Effector memory CD8-positive, alpha-beta T cell (primary cell): Measurements from ENCODE around the gene LIAS.

Experiments used
- ATAC-seq: fragments of 150-1000 bp; cut with Tn5 transposase; replicated peaks from 2 replicates; pipeline ENCODE4 v1.10.0; 2021; ENCODE audit warnings: mild to moderate bottlenecking, moderate library complexity
- DNase-seq, 3 experiments: peaks; one replicate each; pipeline ENCODE4 v3.0.0; 2021
- H3K27ac Mint-ChIP-seq, 2 donors: one replicate each; pipeline ENCODE4 v1.8.0; 2022; ENCODE audit warnings: mild to moderate bottlenecking in 2 of 2, mixed read lengths in 2 of 2, moderate library complexity in 2 of 2
- H3K27me3 Mint-ChIP-seq, 2 donors: one replicate each; pipeline ENCODE4 v1.8.0; 2022; ENCODE audit warnings: mixed read lengths in 2 of 2
- H3K36me3 Mint-ChIP-seq: one replicate; pipeline ENCODE4 v1.8.0; 2022; ENCODE audit warnings: mild to moderate bottlenecking, moderate library complexity, mixed read lengths; ENCODE audit not compliant: insufficient read depth
- H3K4me1 Mint-ChIP-seq, 2 donors: one replicate each; pipeline ENCODE4 v1.8.0; 2022; ENCODE audit warnings: low read depth in 2 of 2, mixed read lengths in 2 of 2
- H3K4me3 Mint-ChIP-seq, 2 donors: one replicate each; pipeline ENCODE4 v1.8.0; 2022; ENCODE audit warnings: mild to moderate bottlenecking in 2 of 2, mixed read lengths in 2 of 2, moderate library complexity in 2 of 2
- H3K9me3 Mint-ChIP-seq, 2 donors: one replicate each; pipeline ENCODE4 v1.8.0; 2022; ENCODE audit warnings: mixed read lengths in 2 of 2

Gene LIAS

DNA sequence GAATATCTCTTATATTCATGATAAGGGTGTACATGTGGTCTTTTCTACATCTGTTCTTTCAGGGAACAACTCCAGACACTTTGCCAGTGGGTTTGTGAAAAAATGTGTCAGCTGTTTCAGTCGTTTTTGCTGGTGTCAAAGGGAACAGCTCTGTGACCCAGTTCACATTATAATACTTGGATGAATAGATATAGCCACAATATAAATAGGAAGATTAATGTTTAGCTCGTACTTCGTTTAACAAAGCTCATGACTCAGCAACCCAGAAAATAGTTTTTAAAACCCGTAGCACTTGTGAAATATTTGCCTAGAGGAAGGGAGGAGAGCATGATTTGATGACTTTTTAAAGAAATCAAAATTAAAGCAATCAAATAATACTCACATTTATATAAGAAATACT is 7.9 kb downstream of the LIAS start:
- Mint-ChIP-seq H3K27me3 (no peaks in the 10 kb centered on the region), H3K9me3 (no peaks in the 10 kb centered on the region)
- no peak for DNase-seq

DNA sequence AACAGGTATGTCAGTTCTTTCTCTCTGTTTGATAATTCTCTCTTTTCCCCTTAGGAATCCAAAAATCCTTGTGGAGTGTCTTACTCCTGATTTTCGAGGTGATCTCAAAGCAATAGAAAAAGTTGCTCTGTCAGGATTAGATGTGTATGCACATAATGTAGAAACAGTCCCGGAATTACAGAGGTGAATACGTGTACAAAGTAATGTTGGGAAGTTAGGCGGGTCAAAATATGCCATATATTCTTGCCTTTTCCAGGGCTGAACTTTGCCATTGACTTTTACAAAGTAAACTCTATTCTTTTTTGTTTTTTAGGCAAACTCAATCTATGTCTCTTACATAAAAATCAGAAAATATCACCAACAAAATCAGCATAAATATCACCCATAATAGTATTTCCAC is 8.6 kb downstream of the LIAS start:
- H3K36me3 Mint-ChIP-seq: peaks cover 26% of the 10 kb centered on the region
- DNase-seq (no peak), ATAC-seq (no peak)
- H3K27me3 Mint-ChIP-seq: no peaks in the 10 kb centered on the region
- H3K4me1 Mint-ChIP-seq: no peaks in the 10 kb centered on the region
- no peaks in the 10 kb centered on the region for H3K9me3 Mint-ChIP-seq
- H3K4me3 Mint-ChIP-seq: no peak overlapping the region
- H3K27ac Mint-ChIP-seq: no peak overlapping the region

More for the DNA sequence above, 7.9 kb downstream of the LIAS start:
- Mint-ChIP-seq H3K36me3 (peaks cover 22% of the 10 kb centered on the region), H3K4me1 (no peaks in the 10 kb centered on the region), H3K4me3 (no peak overlapping the region), H3K27ac (no peak overlapping the region)
- no peak for ATAC-seq

DNA sequence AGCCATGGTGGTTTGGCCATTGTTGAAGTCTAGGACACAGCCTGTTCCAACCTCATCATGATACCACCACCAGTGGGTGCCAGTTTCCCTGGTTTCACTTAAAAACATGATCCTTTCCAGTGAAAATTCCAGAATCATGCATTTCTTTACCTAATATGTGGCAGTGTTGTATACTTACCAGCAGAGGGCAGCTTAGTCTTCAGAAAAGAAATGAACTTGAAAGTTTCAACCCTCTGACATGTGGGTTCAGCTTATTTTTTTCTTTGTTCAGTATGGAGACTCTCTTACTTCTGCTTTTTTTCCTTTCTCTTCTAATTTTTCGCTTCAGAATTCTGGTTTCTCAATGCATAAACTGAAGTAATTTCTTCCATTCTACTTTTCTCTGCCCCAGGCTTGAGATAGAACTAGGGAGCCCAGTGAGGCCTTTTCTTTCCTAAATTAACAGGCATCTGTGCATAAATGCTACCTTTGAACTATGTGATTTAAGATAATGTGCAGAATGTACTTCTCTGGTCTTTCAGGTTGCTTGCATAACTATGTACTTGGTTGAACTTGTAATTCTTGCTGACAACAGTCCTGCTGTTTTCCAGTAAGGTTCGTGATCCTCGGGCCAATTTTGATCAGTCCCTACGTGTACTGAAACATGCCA is 10.7 kb downstream of the LIAS start:
- DNase-seq: no peak
- H3K4me1 Mint-ChIP-seq: no peaks in the 10 kb centered on the region
- peak; percentile 86 for ATAC-seq
- H3K27ac Mint-ChIP-seq: peak overlapping the region in 1 of 2 donors; percentile 15
- peaks cover 31% of the 10 kb centered on the region for H3K36me3 Mint-ChIP-seq
- H3K27me3 Mint-ChIP-seq: no peaks in the 10 kb centered on the region
- H3K4me3 Mint-ChIP-seq: no peak overlapping the region
- no peaks in the 10 kb centered on the region for H3K9me3 Mint-ChIP-seq

DNA sequence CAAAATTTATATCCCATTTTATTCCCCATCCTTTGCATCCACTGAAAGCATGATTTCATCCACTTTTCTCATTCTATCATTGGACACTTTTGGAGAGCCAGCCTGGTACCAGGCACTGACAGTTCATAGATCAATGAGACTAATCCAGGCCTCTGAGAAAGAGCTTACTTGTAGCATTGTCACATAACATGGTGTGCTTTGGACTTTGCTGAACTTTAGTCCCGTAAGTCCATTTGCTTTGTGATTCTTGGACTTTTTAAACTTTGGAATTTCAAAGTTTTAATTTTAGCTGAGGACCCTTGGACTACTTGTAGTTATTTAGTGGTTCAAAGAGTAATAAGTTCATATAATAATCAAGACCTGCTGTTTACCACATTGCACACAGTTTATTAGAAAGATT is 11.5 kb downstream of the LIAS start:
- DNase-seq (no peak), ATAC-seq (no peak)
- Mint-ChIP-seq H3K27me3 (no peaks in the 10 kb centered on the region), H3K4me1 (no peaks in the 10 kb centered on the region), H3K4me3 (no peak overlapping the region), H3K36me3 (peaks cover 29% of the 10 kb centered on the region), H3K9me3 (no peaks in the 10 kb centered on the region), H3K27ac (no peak overlapping the region)

DNA sequence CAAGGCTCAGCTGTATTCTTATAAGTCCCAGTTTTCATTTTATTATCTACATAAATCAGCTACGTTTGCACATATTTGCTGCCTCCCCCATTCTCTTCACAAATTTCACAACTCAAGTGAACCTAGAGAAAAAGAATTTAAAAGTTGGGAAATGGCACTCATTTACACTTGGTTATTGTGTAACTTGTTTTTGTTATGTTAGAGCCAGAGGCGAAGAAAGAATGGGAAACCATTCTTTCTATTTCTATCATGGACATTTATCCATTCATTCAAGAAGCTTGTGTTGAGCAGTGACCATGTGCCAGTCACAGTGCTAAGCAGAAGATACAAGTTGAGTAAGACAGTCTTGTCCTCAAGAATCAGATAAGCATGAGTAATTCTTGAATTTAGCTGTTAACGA is 13.5 kb downstream of the LIAS start:
- H3K27ac Mint-ChIP-seq: no peak overlapping the region
- ATAC-seq (no peak), DNase-seq (no peak)
- peaks cover 32% of the 10 kb centered on the region for H3K36me3 Mint-ChIP-seq
- no peaks in the 10 kb centered on the region for H3K27me3 Mint-ChIP-seq
- H3K4me1 Mint-ChIP-seq: no peaks in the 10 kb centered on the region
- H3K4me3 Mint-ChIP-seq: no peak overlapping the region
- H3K9me3 Mint-ChIP-seq: no peaks in the 10 kb centered on the region

DNA sequence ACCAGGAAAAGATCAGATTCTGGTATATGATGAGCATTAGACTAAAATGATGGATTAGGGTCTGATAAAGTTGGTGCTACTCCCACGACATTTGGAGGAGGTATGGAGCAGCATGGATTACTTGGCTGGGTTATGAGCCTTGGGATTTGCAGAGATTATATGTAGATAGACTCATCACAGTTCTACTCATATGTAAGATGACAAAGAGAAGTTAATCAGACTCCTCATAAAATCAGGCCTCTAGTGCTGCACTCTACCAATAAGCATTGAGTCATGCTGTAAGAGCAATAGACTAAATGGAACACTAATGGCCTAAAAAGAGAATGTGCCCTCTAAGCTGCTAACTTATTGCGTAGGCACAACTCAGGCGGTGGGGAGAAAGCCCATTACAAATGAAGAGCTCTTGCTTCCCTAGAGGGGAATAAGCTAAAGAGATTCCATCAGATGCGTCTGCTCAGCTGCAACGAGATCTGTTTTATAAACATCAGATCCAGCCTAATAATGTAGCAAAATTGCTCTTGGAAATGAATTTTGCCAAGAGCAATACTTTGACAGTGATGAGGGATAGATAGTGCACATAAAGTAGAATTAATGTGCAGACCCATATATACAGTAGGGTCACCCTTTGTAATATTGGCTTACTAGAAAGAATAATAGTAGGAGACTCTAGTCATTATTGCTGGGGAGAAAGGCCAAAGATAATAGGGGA is 17.5 kb downstream of the LIAS start:
- Mint-ChIP-seq H3K4me3 (no peak overlapping the region), H3K27me3 (no peaks in the 10 kb centered on the region), H3K27ac (no peak overlapping the region), H3K4me1 (no peaks in the 10 kb centered on the region), H3K9me3 (no peaks in the 10 kb centered on the region), H3K36me3 (peaks cover 25% of the 10 kb centered on the region)
- DNase-seq (no peak), ATAC-seq (no peak)

DNA sequence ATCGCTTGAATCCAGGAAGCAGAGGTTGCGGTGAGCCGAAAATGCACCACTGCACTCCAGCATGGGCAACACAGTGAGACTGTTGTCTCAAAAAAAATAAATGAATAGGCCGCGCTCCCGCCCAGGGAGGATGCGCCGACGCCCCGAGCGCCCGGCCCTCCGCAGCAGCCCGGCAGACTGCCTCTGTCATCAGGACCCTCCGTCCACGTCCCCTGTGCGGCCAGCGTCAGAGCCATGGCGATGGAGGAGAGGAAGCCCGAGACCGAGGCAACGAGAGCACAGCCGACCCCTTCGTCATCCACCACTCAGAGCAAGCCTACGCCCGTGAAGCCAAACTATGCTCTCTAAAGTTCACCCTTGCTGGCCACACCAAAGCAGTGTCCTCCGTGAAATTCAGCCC is 21.4 kb downstream of the LIAS start:
- H3K4me1 Mint-ChIP-seq: no peaks in the 10 kb centered on the region

DNA sequence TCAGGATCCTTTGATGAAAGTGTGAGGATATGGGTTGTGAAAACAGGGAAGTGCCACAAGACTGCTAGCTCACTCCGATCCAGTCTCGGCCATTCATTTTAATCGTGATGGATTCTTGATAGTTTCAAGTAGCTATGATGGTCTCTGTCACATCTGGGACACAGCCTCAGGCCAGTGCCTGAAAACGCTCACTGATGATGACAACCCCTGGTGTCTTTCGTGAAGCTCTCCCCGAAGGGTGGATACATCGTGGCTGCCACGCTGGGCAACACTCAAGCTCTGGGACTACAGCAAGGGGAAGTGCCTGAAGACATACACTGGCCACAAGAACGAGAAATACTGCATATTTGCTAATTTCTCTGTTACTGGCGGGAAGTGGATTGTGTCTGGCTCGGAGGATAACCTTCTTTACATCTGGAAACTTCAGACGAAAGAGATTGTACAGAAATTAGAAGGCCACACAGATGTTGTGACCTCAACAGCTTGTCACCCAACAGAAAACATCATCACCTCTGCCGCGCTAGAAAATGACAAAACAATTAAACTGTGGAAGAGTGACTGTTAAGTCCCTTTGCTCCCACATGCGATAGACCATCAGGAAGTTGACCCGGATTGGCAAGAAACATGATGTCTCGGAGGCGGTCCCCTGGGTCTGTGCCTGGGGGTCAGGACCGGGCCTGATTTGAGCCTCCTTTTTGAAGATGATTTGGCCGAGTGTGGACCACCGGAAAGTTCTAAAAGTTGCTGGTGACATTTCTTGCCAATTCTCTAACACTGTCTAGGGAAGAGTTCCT is 22.2 kb downstream of the LIAS start:
- Mint-ChIP-seq H3K36me3 (peaks cover 12% of the 10 kb centered on the region), H3K27ac (no peak overlapping the region), H3K9me3 (no peaks in the 10 kb centered on the region), H3K4me3 (no peak overlapping the region), H3K4me1 (no peaks in the 10 kb centered on the region), H3K27me3 (peaks cover 5% of the 10 kb centered on the region in 2 donors)
- ATAC-seq: no peak
- no peak for DNase-seq

More for the DNA sequence above, 21.4 kb downstream of the LIAS start:
- DNase-seq: no peak
- Mint-ChIP-seq H3K27ac (no peak overlapping the region), H3K36me3 (peaks cover 12% of the 10 kb centered on the region), H3K4me3 (no peak overlapping the region), H3K27me3 (no peaks in the 10 kb centered on the region), H3K9me3 (no peaks in the 10 kb centered on the region)
- no peak for ATAC-seq

DNA sequence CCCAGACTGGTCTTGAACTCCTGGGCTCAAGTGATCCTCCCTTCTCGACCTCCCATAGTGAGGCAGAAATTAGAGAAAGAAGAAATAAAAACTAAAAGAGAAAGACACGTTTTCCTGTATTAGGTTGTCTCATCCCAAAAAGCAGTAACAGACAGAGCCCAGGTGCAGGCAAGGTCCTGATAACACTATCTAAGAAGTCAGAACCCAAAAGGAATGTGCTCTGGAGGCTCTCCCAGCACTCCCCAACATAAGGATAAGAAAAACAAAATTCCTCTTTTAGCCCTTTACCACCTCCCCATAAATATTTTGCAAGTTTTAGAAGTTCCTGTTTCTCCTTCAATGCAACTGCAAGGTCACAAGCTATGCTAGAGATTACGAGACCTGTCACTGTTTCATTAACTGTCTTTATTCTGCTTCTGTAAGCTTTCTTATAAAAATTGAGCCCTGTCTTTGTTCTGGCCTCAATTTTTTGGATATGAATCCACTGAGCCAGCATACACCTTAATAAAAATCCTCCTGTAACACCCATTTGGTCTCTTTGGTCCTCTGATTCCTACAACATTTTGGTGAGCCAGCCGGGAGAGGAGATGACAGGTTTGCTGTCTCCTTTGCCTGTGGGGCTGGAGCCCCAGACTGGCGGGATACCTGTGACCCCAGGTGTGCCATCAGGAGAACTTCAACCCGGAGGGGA is 25.9 kb downstream of the LIAS start:
- no peaks in the 10 kb centered on the region for H3K9me3 Mint-ChIP-seq
- no peaks in the 10 kb centered on the region for H3K4me1 Mint-ChIP-seq
- no peak overlapping the region for H3K27ac Mint-ChIP-seq
- no peaks in the 10 kb centered on the region for H3K36me3 Mint-ChIP-seq
- no peak overlapping the region for H3K4me3 Mint-ChIP-seq
- peaks cover 9 to 11% of the 10 kb centered on the region in 2 donors for H3K27me3 Mint-ChIP-seq
- ATAC-seq (no peak), DNase-seq (no peak)

DNA sequence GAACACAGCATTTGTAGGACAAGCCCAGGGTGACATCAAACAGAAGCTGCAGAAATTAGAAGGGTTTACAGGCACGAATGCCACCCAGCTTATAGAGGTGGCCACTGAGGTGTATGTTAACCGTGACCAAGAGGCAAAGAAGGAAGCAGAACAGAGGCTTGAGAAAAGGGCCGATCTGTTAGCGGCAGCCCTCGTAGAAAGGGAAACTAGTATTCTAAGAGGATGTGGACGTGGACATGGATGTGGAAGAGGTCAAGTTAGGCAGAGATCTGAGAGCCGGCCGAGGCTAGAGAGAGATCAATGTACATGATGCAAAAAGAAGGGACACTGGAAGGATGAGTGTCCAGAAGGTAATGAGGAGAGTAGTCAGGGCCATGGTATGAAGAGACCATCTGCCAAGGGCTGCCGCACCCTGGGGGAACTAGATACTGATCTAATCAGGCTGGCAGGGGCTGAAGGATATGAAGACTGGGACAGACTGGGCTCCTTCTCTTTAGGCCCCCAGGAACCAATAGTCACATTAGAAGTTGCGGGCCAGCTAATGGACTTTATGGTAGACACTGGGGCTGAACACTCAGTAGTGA is 27.5 kb downstream of the LIAS start:
- no peak for ATAC-seq

DNA sequence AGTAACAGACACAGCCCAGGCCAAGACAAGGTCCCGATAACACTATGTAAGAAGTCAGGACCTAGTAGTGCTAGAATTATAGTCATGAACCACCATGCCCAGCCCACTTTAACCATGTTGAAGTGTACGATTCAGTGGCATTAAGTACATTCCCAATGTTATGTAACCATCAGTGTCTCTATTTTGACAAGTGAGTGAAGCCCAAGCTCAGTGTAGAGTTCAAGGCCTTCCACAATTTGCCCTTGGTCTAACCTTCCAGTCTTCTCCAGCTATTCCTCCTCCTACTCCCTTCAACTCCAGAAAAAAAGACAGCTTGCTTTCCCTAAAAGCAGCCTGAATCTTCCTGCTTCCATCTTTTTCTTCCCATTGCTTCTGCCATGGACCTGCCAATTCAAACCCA is 31.5 kb downstream of the LIAS start:
- Mint-ChIP-seq H3K36me3 (no peaks in the 10 kb centered on the region), H3K9me3 (no peaks in the 10 kb centered on the region), H3K27me3 (peaks cover 9 to 11% of the 10 kb centered on the region in 2 donors), H3K4me1 (no peaks in the 10 kb centered on the region), H3K27ac (no peak overlapping the region), H3K4me3 (no peak overlapping the region)
- ATAC-seq (no peak), DNase-seq (no peak)

More for the DNA sequence above, 27.5 kb downstream of the LIAS start:
- no peak for DNase-seq
- H3K27me3 Mint-ChIP-seq: peaks cover 9 to 11% of the 10 kb centered on the region in 2 donors
- H3K4me3 Mint-ChIP-seq: no peak overlapping the region
- no peaks in the 10 kb centered on the region for H3K4me1 Mint-ChIP-seq
- H3K27ac Mint-ChIP-seq: no peak overlapping the region
- no peaks in the 10 kb centered on the region for H3K9me3 Mint-ChIP-seq
- H3K36me3 Mint-ChIP-seq: no peaks in the 10 kb centered on the region

DNA sequence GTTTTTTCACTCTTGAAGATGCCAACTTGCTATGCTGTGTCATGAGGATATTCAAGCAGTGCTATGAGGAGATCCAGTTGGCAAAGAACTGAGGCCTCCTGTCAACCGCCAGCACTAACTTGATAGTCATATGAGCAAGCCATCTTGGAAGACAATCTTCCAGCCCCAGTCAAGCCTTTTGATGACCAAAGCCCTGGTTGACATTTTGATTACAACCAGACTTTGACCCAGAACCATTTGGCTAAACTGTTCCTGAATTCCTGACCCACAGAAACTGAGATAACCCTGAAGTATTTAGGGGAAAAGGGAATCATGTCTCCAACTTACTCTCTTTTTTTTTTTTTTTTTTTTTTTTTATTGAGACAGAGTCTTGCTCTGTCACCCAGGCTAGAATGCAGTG is 35.5 kb downstream of the LIAS start:
- no peaks in the 10 kb centered on the region for H3K4me1 Mint-ChIP-seq
- H3K27ac Mint-ChIP-seq: no peak overlapping the region
- H3K9me3 Mint-ChIP-seq: no peaks in the 10 kb centered on the region
- no peak for ATAC-seq
- H3K36me3 Mint-ChIP-seq: peaks cover 6% of the 10 kb centered on the region
- no peak for DNase-seq
- no peaks in the 10 kb centered on the region for H3K27me3 Mint-ChIP-seq
- H3K4me3 Mint-ChIP-seq: no peak overlapping the region
